Astrocyte of the cerebellum (primary cell): ENCODE results near the gene SAA1.
"Not testable (repeated sequence)": the region's sequence is repeated elsewhere in the genome, so short reads cannot be mapped to it uniquely, and the experiment has no call there.

Source experiments
- DNase-seq: peaks from one replicate; pipeline ENCODE4 v3.0.0-alpha.2; 2011; ENCODE audit warnings: low read depth
- H3K4me3 ChIP-seq: 2 replicates; pipeline ENCODE4 v1.5.1; 2011; ENCODE audit warnings: mild to moderate bottlenecking, low read depth, low read length, moderate library complexity
- CTCF ChIP-seq: IDR thresholded peaks from 2 replicates; pipeline ENCODE4 v1.5.1; 2012; ENCODE audit warnings: low read length, low read depth, moderate library complexity, mild to moderate bottlenecking; ENCODE audit errors: missing control alignments
- in situ Hi-C: cut with HindIII; loops from 2 replicates; pipeline ENCODE4 v1.10.0; 2017; ENCODE audit warnings: low sequenced_read_pairs

The SAA1 gene

GRCh38 chr11:18259259-18259658 is 6.8 kb upstream of the SAA1 start:
- in situ Hi-C loops, result no loop called here
- H3K4me3 ChIP-seq, result no peak overlapping the region
- DNase-seq, result no peak
- TF ChIP-seq CTCF, result no peak

GRCh38 chr11:18261721-18262120 is 4.3 kb upstream of the SAA1 start:
- no peak overlapping the region for H3K4me3 ChIP-seq
- no peak for DNase-seq
- TF ChIP-seq CTCF, result no peak
- in situ Hi-C loops, result no loop called here

- H3K4me3 ChIP-seq, DNase-seq, in situ Hi-C loops: not testable (repeated sequence)
Observed at GRCh38 chr11:18262681-18263350, 3.2 kb upstream of the SAA1 start.

- in situ Hi-C loops, result no loop called here
- no peak overlapping the region for H3K4me3 ChIP-seq
- DNase-seq, result no peak
- no peak for TF ChIP-seq CTCF
Observed at GRCh38 chr11:18264035-18264434, 2.0 kb upstream of the SAA1 start.

GRCh38 chr11:18264677-18265555 is 1.1 kb upstream of the SAA1 start:
- in situ Hi-C loops, result no loop called here
- H3K4me3 ChIP-seq, result no peak overlapping the region
- no peak for TF ChIP-seq CTCF
- no peak for DNase-seq

GRCh38 chr11:18267335-18268133 is 1.5 kb downstream of the SAA1 start:
- not testable (repeated sequence) for DNase-seq, H3K4me3 ChIP-seq

GRCh38 chr11:18269252-18269651 is 3.2 kb downstream of the SAA1 start:
- H3K4me3 ChIP-seq, DNase-seq, in situ Hi-C loops: not testable (repeated sequence)

More at GRCh38 chr11:18267335-18268133, 1.5 kb downstream of the SAA1 start:
- in situ Hi-C loops, result not testable (repeated sequence)
